Measurements from ENCODE around the gene FBXO17. TPM values are rescaled to one million over a fixed set of nuclear protein-coding genes. Genes with fewer than 3 reads are reported as not detected.

FBXO17 gene
- polyA plus RNA-seq, 1 donor from 2014 or later, result not detected

GRCh38 chr19:38920602-38921419, 54.7 kb downstream of the FBXO17 start:
- H4K20me1 ChIP-seq (ENCODE audit: insufficient read depth), result no peaks in the 10 kb centered on the region
- H3K9ac ChIP-seq (ENCODE audit: low read length), result no peak overlapping the region
- TF ChIP-seq SMC3 (conservative IDR thresholded peaks at IDR 0.05; ENCODE audit: poor library complexity) (no peak), REST (IDR thresholded peaks at IDR 0.05; ENCODE audit: borderline replicate concordance) (no peak), EZH2 (IDR thresholded peaks at IDR 0.05; ENCODE audit: borderline replicate concordance, insufficient read depth, low read length, poor library complexity, severe bottlenecking) (no peak), MXI1 (conservative IDR thresholded peaks at IDR 0.05; ENCODE audit: poor library complexity, severe bottlenecking) (no peak), EP300 (conservative IDR thresholded peaks at IDR 0.05; ENCODE audit: poor library complexity, severe bottlenecking) (no peak), POLR2AphosphoS5 (IDR thresholded peaks at IDR 0.05) (no peak), TAF1 (IDR thresholded peaks at IDR 0.05; ENCODE audit: low read depth) (no peak), RAD21 (conservative IDR thresholded peaks at IDR 0.05) (no peak)
- TF ChIP-seq, protein P1, sequence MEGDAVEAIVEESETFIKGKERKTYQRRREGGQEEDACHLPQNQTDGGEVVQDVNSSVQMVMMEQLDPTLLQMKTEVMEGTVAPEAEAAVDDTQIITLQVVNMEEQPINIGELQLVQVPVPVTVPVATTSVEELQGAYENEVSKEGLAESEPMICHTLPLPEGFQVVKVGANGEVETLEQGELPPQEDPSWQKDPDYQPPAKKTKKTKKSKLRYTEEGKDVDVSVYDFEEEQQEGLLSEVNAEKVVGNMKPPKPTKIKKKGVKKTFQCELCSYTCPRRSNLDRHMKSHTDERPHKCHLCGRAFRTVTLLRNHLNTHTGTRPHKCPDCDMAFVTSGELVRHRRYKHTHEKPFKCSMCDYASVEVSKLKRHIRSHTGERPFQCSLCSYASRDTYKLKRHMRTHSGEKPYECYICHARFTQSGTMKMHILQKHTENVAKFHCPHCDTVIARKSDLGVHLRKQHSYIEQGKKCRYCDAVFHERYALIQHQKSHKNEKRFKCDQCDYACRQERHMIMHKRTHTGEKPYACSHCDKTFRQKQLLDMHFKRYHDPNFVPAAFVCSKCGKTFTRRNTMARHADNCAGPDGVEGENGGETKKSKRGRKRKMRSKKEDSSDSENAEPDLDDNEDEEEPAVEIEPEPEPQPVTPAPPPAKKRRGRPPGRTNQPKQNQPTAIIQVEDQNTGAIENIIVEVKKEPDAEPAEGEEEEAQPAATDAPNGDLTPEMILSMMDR (IDR thresholded peaks at IDR 0.05; ENCODE audit: poor library complexity, severe bottlenecking), result no peak
- H3F3A ChIP-seq (ENCODE audit: insufficient read depth, low read length, poor library complexity, severe bottlenecking), result no peaks in the 10 kb centered on the region
- H3K9me2 ChIP-seq (ENCODE audit: insufficient read depth, low read length), result no peaks in the 10 kb centered on the region
- no peaks in the 10 kb centered on the region for H3K9me3 ChIP-seq (ENCODE audit: low read length)
- no peaks in the 10 kb centered on the region for H3K79me2 ChIP-seq (replicated peaks; ENCODE audit: insufficient read depth, low read length)
- H3K4me2 ChIP-seq (ENCODE audit: low read length), result no peak overlapping the region
- no peak overlapping the region for H3K27ac ChIP-seq (ENCODE audit: low read length)
- no peak overlapping the region for H3K4me3 ChIP-seq (ENCODE audit: low read length)
- H2AFZ ChIP-seq (ENCODE audit: low read depth, low read length), result no peak overlapping the region
- H3K27me3 ChIP-seq (ENCODE audit: insufficient read depth, low read depth, low read length), result no peaks in the 10 kb centered on the region
- no peaks in the 10 kb centered on the region for H3K36me3 ChIP-seq (ENCODE audit: insufficient read depth, low read length)

DNA sequence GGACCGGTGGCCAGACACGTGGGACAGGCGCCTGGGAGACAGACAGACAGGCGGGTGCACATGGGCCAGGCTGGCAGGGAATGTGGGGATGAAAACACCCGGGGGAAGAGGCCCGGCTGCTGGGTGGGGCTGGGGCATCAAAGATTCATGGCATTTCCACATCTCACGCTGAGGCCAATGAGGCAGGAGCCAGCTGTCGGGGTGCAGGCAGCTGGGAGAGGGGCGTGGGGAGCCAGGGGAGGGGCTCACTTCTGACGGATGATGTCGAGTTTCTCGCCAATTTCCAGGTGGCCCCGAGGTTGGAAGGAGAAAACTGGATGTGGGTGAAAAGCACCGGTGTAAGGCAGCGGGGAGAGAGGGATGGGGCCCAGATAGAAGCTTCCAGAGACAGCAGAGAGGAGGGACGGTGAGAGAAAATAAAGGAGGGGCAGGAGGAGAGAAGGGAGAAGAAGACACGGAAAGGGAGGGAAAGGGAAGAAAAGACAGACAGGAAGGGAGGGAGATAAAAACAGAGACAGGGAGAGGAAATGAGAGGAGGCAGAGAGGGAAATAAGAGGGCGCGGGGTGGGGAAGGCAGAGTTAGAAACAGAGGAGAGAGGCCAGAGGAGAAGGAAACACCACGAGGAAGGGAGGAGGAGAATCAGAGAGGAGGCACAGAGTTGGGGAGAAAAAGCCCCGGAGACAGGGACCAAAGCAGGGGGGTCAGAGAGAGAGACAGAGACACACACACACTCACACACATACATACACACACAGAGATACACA, 55.5 kb downstream of the FBXO17 start:
- Histone ChIP-seq H3K27ac (ENCODE audit: low read length) (no peak overlapping the region), H3K36me3 (ENCODE audit: insufficient read depth, low read length) (no peaks in the 10 kb centered on the region), H3K9ac (ENCODE audit: low read length) (no peak overlapping the region), H3K4me3 (ENCODE audit: low read length) (no peak overlapping the region), H3K27me3 (ENCODE audit: insufficient read depth, low read depth, low read length) (no peaks in the 10 kb centered on the region), H3K9me2 (ENCODE audit: insufficient read depth, low read length) (no peaks in the 10 kb centered on the region), H3F3A (ENCODE audit: insufficient read depth, low read length, poor library complexity, severe bottlenecking) (no peaks in the 10 kb centered on the region), H3K4me2 (ENCODE audit: low read length) (no peak overlapping the region), H2AFZ (ENCODE audit: low read depth, low read length) (no peak overlapping the region), H3K79me2 (replicated peaks; ENCODE audit: insufficient read depth, low read length) (no peaks in the 10 kb centered on the region), H4K20me1 (ENCODE audit: insufficient read depth) (no peaks in the 10 kb centered on the region), H3K9me3 (ENCODE audit: low read length) (no peaks in the 10 kb centered on the region)
- TF ChIP-seq REST (IDR thresholded peaks at IDR 0.05; ENCODE audit: borderline replicate concordance) (no peak), EP300 (conservative IDR thresholded peaks at IDR 0.05; ENCODE audit: poor library complexity, severe bottlenecking) (no peak), EZH2 (IDR thresholded peaks at IDR 0.05; ENCODE audit: borderline replicate concordance, insufficient read depth, low read length, poor library complexity, severe bottlenecking) (no peak), MXI1 (conservative IDR thresholded peaks at IDR 0.05; ENCODE audit: poor library complexity, severe bottlenecking) (no peak), SMC3 (conservative IDR thresholded peaks at IDR 0.05; ENCODE audit: poor library complexity) (no peak), RAD21 (conservative IDR thresholded peaks at IDR 0.05) (no peak), TAF1 (IDR thresholded peaks at IDR 0.05; ENCODE audit: low read depth) (no peak), POLR2AphosphoS5 (IDR thresholded peaks at IDR 0.05) (no peak)
- TF ChIP-seq, protein P1 (IDR thresholded peaks at IDR 0.05; ENCODE audit: poor library complexity, severe bottlenecking), result no peak

Data from neural cell (in vitro differentiated cells).